GM18508 (cell line): ENCODE data around the gene PAQR8.

Source experiments
- ATAC-seq: cut with Tn5 transposase; IDR thresholded peaks from one replicate; pipeline ENCODE4 v1.9.1; 2021; ENCODE audit warnings: moderate number of reproducible peaks; ENCODE audit not compliant: insufficient read depth, unreplicated experiment

The PAQR8 gene

GRCh38 chr6:52361945-52362442, at the start of gene PAQR8:
TSS of gene PAQR8 (plus strand) at chr6:52362151. CDS start at chr6:52403214, 41,063 bp downstream.
- no peak for ATAC-seq

- no peak for ATAC-seq
Measured at GRCh38 chr6:52312461-52312860, 49.5 kb upstream of the PAQR8 start.

- ATAC-seq = no peak
Measured at GRCh38 chr6:52314752-52315151, 47.2 kb upstream of the PAQR8 start.

- no peak for ATAC-seq
Measured at GRCh38 chr6:52317211-52317610, 44.7 kb upstream of the PAQR8 start.

GRCh38 chr6:52317841-52318581, 43.9 kb upstream of the PAQR8 start:
- ATAC-seq = peak; percentile 99

GRCh38 chr6:52324189-52324588, 37.8 kb upstream of the PAQR8 start:
- ATAC-seq = no peak

- no peak for ATAC-seq
Measured at GRCh38 chr6:52325695-52326471, 36.1 kb upstream of the PAQR8 start.

GRCh38 chr6:52326540-52327364, 35.2 kb upstream of the PAQR8 start:
- ATAC-seq = no peak

GRCh38 chr6:52328303-52328662, 33.7 kb upstream of the PAQR8 start:
- no peak for ATAC-seq

GRCh38 chr6:52328729-52329128, 33.2 kb upstream of the PAQR8 start:
- no peak for ATAC-seq

- no peak for ATAC-seq
Measured at GRCh38 chr6:52330470-52330869, 31.5 kb upstream of the PAQR8 start.

- ATAC-seq = no peak
Measured at GRCh38 chr6:52331793-52332457, 30.0 kb upstream of the PAQR8 start.

GRCh38 chr6:52333840-52334200, 28.1 kb upstream of the PAQR8 start:
- ATAC-seq = no peak

GRCh38 chr6:52335576-52335975, 26.4 kb upstream of the PAQR8 start:
- no peak for ATAC-seq

GRCh38 chr6:52336919-52337561, 24.9 kb upstream of the PAQR8 start:
- no peak for ATAC-seq

- no peak for ATAC-seq
Measured at GRCh38 chr6:52337633-52338290, 24.2 kb upstream of the PAQR8 start.

GRCh38 chr6:52340603-52340880, 21.4 kb upstream of the PAQR8 start:
- no peak for ATAC-seq

GRCh38 chr6:52341561-52342260, 20.2 kb upstream of the PAQR8 start:
- no peak for ATAC-seq

GRCh38 chr6:52345311-52345710, 16.6 kb upstream of the PAQR8 start:
- no peak for ATAC-seq
